Adrenal gland (tissue), 12 donors: ENCODE data around the gene OLIG2. TPM values are rescaled to one million over a fixed set of nuclear protein-coding genes. Genes with fewer than 3 reads are reported as not detected.
A peak's percentile ranks its signal among the peaks of the same experiment; 100 is the strongest.

Experiments
- DNase-seq, 7 donors: peaks; one replicate each; pipeline ENCODE4 v3.0.0-alpha.2; 2019 to 2020
- H3K27ac ChIP-seq, 5 donors: fragments of 200-600 bp; sonication (generic) in 4 of 5; 1 replicate in 3 of 5; 2 replicates in 2 of 5; pipeline versions ENCODE4 v1.5.1 to v1.8.0; 2016 to 2020; ENCODE audit warnings: mild to moderate bottlenecking in 1 of 5
- H3K27me3 ChIP-seq: fragments of 200-600 bp; 2 replicates; pipeline ENCODE4 v1.8.0; 2021
- H3K36me3 ChIP-seq, 2 donors: fragments of 200-600 bp; replicated peaks in 1 of 2; 1 replicate in 1 of 2; 2 replicates in 1 of 2; pipeline versions ENCODE4 v1.5.1 to v1.8.0; 2018 to 2022
- H3K4me1 ChIP-seq, 2 donors: fragments of 200-600 bp; replicated peaks in 1 of 2; 1 replicate in 1 of 2; 2 replicates in 1 of 2; pipeline versions ENCODE4 v1.5.1 to v1.8.0; 2018 to 2021
- H3K4me3 ChIP-seq, 4 donors: fragments of 200-600 bp; sonication (generic) in 3 of 4; one replicate each; pipeline ENCODE4 v1.5.1; 2016 to 2018
- H3K9me3 ChIP-seq, 3 donors: fragments of 200-600 bp; sonication (generic) in 1 of 3; replicated peaks in 1 of 3; 1 replicate in 2 of 3; 2 replicates in 1 of 3; pipeline versions ENCODE4 v1.5.1 to v1.8.0; 2016 to 2021
- POLR2A ChIP-seq, 2 donors: fragments of 450-650 bp; IDR thresholded peaks; one replicate each; pipeline ENCODE4 v1.6.1; 2017; ENCODE audit warnings: antibody characterized with exemption in 2 of 2, mild to moderate bottlenecking in 2 of 2, moderate library complexity in 1 of 2
- WGBS, 4 donors: extraction: QIAGEN DNeasy Blood & Tissue Kit in 2 of 4; methylation state at CpG; one replicate each; pipeline versions ENCODE4 v1.1.5 to v1.1.7; 2013 to 2017; 5-methylcytosine and 5-hydroxymethylcytosine counted together
- intact Hi-C, 2 donors: fragments of 100-400 bp; cut with DNase I; formaldehyde crosslinking; loops; one replicate each; pipeline versions ENCODE4 v1.14.1 to v1.15.0; 2022 to 2023
- polyA plus RNA-seq, 3 donors: library from polyadenylated mRNA; stranded (reverse); fragments of 200-250 nt in 2 of 3; fragments of 350-450 nt in 1 of 3; fragmentation: Illumina TruSeq in 1 of 3; extraction: RNeasy Lipid Tissue Mini Kit (QIAGEN cat#74804) in 1 of 3; gene quantifications; one replicate each; pipeline ENCODE4 v1.2.3, GENCODE V29; 2013 to 2014
- total RNA-seq, 9 donors: library from RNA; depleted of rRNA in 4 of 9; stranded (reverse); fragments of >200 nt in 4 of 9; fragments of 120-200 nt in 1 of 9; fragmentation: NEBNext Ultra II Directional in 1 of 9; extraction: Animal tissue kit (Norgen Biotek cat#: 25700) in 1 of 9; gene quantifications; one replicate each; pipeline versions ENCODE4 v1.1.0 to v1.2.4, GENCODE V29; 2013 to 2023
- TF ChIP-seq, protein P1 (sequence below), 6 experiments: fragments of 450-650 bp in 4 of 6; fragments of 200-600 bp in 2 of 6; sonication (generic) in 1 of 6; IDR thresholded peaks; 1 replicate in 5 of 6; 2 replicates in 1 of 6; pipeline versions ENCODE4 v1.5.1 to v1.8.0; 2016 to 2021; ENCODE audit warnings: antibody characterized with exemption in 6 of 6, mild to moderate bottlenecking in 2 of 6, moderate library complexity in 1 of 6
- donor health status: healthy with polysubstance abuse.
- donor health status: Bipolar disorder and iron deficiency.
- donor health status: DM: yes; HTN: yes; CAD: no.
- donor health status: DM: no; HTN: no; CAD: no.
- donor health status: DM: no; HTN: no; CAD: no.
- donor health status: DM: yes; HTN: yes; CAD: no.

The OLIG2 gene
- total and polyA plus RNA-seq, 12 donors: 0.16 TPM; not detected in 11

- Histone ChIP-seq H3K27me3 (peaks cover 38% of the 10 kb centered on the region), H3K9me3 (no peaks in the 10 kb centered on the region), H3K27ac (no peak overlapping the region), H3K4me1 (no peaks in the 10 kb centered on the region), H3K36me3 (no peaks in the 10 kb centered on the region), H3K4me3 (no peak overlapping the region)
- no peak for DNase-seq
- intact Hi-C loops: no loop called here
- 30 to 35% (median 33%) methylated on average over 8 of the region's 8 CpGs for WGBS, 4 donors
- TF ChIP-seq POLR2A (IDR thresholded peaks at IDR 0.05): no peak
- TF ChIP-seq, protein P1, sequence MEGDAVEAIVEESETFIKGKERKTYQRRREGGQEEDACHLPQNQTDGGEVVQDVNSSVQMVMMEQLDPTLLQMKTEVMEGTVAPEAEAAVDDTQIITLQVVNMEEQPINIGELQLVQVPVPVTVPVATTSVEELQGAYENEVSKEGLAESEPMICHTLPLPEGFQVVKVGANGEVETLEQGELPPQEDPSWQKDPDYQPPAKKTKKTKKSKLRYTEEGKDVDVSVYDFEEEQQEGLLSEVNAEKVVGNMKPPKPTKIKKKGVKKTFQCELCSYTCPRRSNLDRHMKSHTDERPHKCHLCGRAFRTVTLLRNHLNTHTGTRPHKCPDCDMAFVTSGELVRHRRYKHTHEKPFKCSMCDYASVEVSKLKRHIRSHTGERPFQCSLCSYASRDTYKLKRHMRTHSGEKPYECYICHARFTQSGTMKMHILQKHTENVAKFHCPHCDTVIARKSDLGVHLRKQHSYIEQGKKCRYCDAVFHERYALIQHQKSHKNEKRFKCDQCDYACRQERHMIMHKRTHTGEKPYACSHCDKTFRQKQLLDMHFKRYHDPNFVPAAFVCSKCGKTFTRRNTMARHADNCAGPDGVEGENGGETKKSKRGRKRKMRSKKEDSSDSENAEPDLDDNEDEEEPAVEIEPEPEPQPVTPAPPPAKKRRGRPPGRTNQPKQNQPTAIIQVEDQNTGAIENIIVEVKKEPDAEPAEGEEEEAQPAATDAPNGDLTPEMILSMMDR (IDR thresholded peaks at IDR 0.05): no peak
These were observed 34.4 kb upstream of the OLIG2 start for GRCh38 chr21:32991361-32991760.

DNA sequence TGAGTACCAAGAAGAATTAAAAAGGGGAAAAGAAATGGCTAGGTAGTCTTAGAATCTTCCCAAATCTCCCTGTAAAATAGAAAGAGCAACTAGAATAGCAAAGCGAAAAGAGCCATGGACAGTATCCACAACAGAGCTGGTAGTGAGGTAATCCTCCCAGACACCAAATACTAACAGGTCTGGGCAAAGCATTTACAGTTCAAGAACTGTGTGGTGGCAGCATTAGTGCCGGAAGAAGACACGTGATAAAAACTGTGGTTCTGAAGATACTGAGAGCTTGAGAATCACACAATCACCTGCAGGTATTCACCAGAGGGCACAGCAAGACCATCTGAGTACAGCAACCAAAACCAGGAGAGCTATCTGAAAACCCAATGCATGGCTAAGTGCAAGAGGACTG is 31.8 kb upstream of the OLIG2 start:
- Histone ChIP-seq H3K27me3 (peaks cover 33% of the 10 kb centered on the region), H3K4me1 (no peaks in the 10 kb centered on the region), H3K27ac (no peak overlapping the region), H3K4me3 (no peak overlapping the region), H3K36me3 (no peaks in the 10 kb centered on the region), H3K9me3 (no peaks in the 10 kb centered on the region)
- DNase-seq: no peak
- intact Hi-C loops: no loop called here
- no peak for TF ChIP-seq POLR2A (IDR thresholded peaks at IDR 0.05)
- TF ChIP-seq, protein P1 (IDR thresholded peaks at IDR 0.05): no peak
- WGBS, 4 donors: 57 to 74% (median 68%) methylated on average over 3 of the region's 3 CpGs

- Histone ChIP-seq H3K36me3 (no peaks in the 10 kb centered on the region), H3K27me3 (peaks cover 30% of the 10 kb centered on the region), H3K9me3 (no peaks in the 10 kb centered on the region), H3K4me1 (no peaks in the 10 kb centered on the region), H3K4me3 (no peak overlapping the region), H3K27ac (no peak overlapping the region)
- DNase-seq: no peak
- TF ChIP-seq, protein P1 (IDR thresholded peaks at IDR 0.05): peak in 4 of 6 experiments; percentile 14 to 39 (median 37)
- no peak for TF ChIP-seq POLR2A (IDR thresholded peaks at IDR 0.05)
- intact Hi-C loops: no loop called here
- 37 to 43% (median 41%) methylated on average over 3 of the region's 3 CpGs for WGBS, 4 donors
These were observed 31.4 kb upstream of the OLIG2 start for GRCh38 chr21:32994305-32994704.

DNA sequence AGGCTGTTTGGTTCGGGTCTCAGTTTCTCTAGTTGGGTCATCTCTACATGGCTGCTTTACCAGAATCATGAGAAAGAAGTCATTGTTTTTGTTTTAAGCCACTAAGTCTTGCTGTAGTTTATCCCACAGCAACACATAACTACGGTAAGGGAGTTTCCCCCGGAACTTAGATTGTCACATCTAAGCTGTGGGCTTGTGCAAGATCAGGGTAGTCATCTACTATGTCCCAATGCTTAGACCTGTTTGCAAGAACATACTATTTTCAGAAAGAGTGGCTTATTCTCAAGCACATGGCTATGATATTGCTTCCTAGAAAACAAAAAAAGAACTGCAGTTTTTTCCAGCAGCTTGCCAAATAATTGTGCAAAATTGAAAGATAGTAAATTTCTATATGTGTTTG is 18.0 kb upstream of the OLIG2 start:
- peak in 1 of 7 donors; percentile 37 for DNase-seq
- H3K27me3 ChIP-seq: peaks cover 15% of the 10 kb centered on the region
- 58 to 73% (median 62%) methylated on average over 3 of the region's 3 CpGs for WGBS, 4 donors
- no peaks in the 10 kb centered on the region for H3K4me1 ChIP-seq
- TF ChIP-seq POLR2A (IDR thresholded peaks at IDR 0.05): no peak
- TF ChIP-seq, protein P1 (IDR thresholded peaks at IDR 0.05): no peak
- H3K4me3 ChIP-seq: no peak overlapping the region
- no peaks in the 10 kb centered on the region for H3K36me3 ChIP-seq
- H3K27ac ChIP-seq: no peak overlapping the region
- intact Hi-C loops: no loop called here
- H3K9me3 ChIP-seq: no peaks in the 10 kb centered on the region
